NT2/D1 (cell line): Measurements from ENCODE around the gene C12orf75.
"Not testable (repeated sequence)": the region's sequence is repeated elsewhere in the genome, so short reads cannot be mapped to it uniquely, and the experiment has no call there.

Experiments
- SUZ12 ChIP-seq: IDR thresholded peaks from 2 replicates; pipeline ENCODE4 v1.6.1; 2011; ENCODE audit not compliant: insufficient read length, insufficient read depth; ENCODE audit errors: extremely low read depth
- YY1 ChIP-seq: IDR thresholded peaks from 2 replicates; pipeline ENCODE4 v1.6.1; 2011; ENCODE audit not compliant: insufficient read length, insufficient read depth
- ZNF274 ChIP-seq: IDR thresholded peaks from 2 replicates; pipeline ENCODE4 v1.6.1; 2011; ENCODE audit warnings: mild to moderate bottlenecking, low read depth, low read length

DNA sequence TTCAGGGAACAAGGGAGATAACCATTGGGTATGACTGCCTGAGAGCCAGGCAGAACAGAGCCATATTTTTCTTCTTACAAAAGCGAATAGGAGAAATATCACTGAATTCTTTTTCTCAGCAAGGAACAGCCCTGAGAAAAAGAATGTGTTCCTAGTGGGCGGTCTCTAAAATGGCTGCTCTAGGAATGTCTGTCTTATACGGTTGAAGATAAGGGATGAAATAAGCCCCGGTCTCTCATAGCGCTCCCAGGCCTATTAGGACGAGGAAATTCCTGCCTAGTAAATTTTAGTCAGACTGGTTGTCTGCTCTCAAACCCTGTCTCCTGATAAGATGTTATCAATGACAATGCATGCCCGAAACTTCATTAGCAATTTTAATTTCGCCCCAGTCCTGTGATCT lies 16.7 kb upstream of the C12orf75 start:
- not testable (repeated sequence) for TF ChIP-seq ZNF274, SUZ12, YY1
